Measurements from ENCODE around the gene HIPK1.

The HIPK1 gene

GRCh38 chr1:113913312-113913668 is 15.8 kb upstream of the HIPK1 start:
- H3K4me3 ChIP-seq (ENCODE audit: low read depth, low read length) = no peak overlapping the region

GRCh38 chr1:113913887-113914664 is 15.0 kb upstream of the HIPK1 start:
- H3K4me3 ChIP-seq (ENCODE audit: low read depth, low read length) = no peak overlapping the region

- H3K4me3 ChIP-seq (ENCODE audit: low read depth, low read length) = no peak overlapping the region
These were observed 12.2 kb upstream of the HIPK1 start for GRCh38 chr1:113916974-113917373.

- H3K4me3 ChIP-seq (ENCODE audit: low read depth, low read length) = no peak overlapping the region
These were observed 11.6 kb upstream of the HIPK1 start for GRCh38 chr1:113917400-113918082.

GRCh38 chr1:113918243-113918642 is 10.9 kb upstream of the HIPK1 start:
- H3K4me3 ChIP-seq (ENCODE audit: low read depth, low read length) = no peak overlapping the region

GRCh38 chr1:113922957-113923356 is 6.2 kb upstream of the HIPK1 start:
- H3K4me3 ChIP-seq (ENCODE audit: low read depth, low read length) = no peak overlapping the region

- H3K4me3 ChIP-seq (ENCODE audit: low read depth, low read length) = no peak overlapping the region
These were observed 4.7 kb upstream of the HIPK1 start for GRCh38 chr1:113924473-113924872.

- peak overlapping the region; percentile 96 for H3K4me3 ChIP-seq (ENCODE audit: low read depth, low read length)
These were observed 765 bp upstream of the HIPK1 start for GRCh38 chr1:113928187-113928930.

GRCh38 chr1:113929750-113930498 is 800 bp downstream of the HIPK1 start:
- peak overlapping the region; percentile 96 for H3K4me3 ChIP-seq (ENCODE audit: low read depth, low read length)

GRCh38 chr1:113930499-113931161 is 1.5 kb downstream of the HIPK1 start:
- H3K4me3 ChIP-seq (ENCODE audit: low read depth, low read length) = peak overlapping the region; percentile 96

- no peak overlapping the region for H3K4me3 ChIP-seq (ENCODE audit: low read depth, low read length)
These were observed 2.3 kb downstream of the HIPK1 start for GRCh38 chr1:113931451-113931851.

- no peak overlapping the region for H3K4me3 ChIP-seq (ENCODE audit: low read depth, low read length)
These were observed 4.9 kb downstream of the HIPK1 start for GRCh38 chr1:113934006-113934405.

GRCh38 chr1:113934511-113935055 is 5.5 kb downstream of the HIPK1 start:
- H3K4me3 ChIP-seq (ENCODE audit: low read depth, low read length) = no peak overlapping the region

GRCh38 chr1:113935176-113935575 is 6.1 kb downstream of the HIPK1 start:
- no peak overlapping the region for H3K4me3 ChIP-seq (ENCODE audit: low read depth, low read length)

- H3K4me3 ChIP-seq (ENCODE audit: low read depth, low read length) = no peak overlapping the region
These were observed 6.8 kb downstream of the HIPK1 start for GRCh38 chr1:113935970-113936369.

GRCh38 chr1:113937146-113937545 is 8.0 kb downstream of the HIPK1 start:
- H3K4me3 ChIP-seq (ENCODE audit: low read depth, low read length) = no peak overlapping the region

GRCh38 chr1:113938192-113938591 is 9.1 kb downstream of the HIPK1 start:
- no peak overlapping the region for H3K4me3 ChIP-seq (ENCODE audit: low read depth, low read length)

GRCh38 chr1:113940365-113941244 is 11.5 kb downstream of the HIPK1 start:
- no peak overlapping the region for H3K4me3 ChIP-seq (ENCODE audit: low read depth, low read length)

- no peak overlapping the region for H3K4me3 ChIP-seq (ENCODE audit: low read depth, low read length)
These were observed 12.1 kb downstream of the HIPK1 start for GRCh38 chr1:113941245-113941559.

Data from iPS-11a (cell line).